OCI-LY3 (cell line): Measurements from ENCODE around the gene EPHA1.

Experiments used
- H2AFZ ChIP-seq: fragments of 200-600, 300-600 bp; shearing (Covaris generic); 2 replicates; pipeline ENCODE4 v1.6.0; 2014; ENCODE audit warnings: antibody characterized with exemption, low read depth, low read length
- H3K27ac ChIP-seq: fragments of 200-600, 300-600 bp; sonication (generic); 2 replicates; pipeline ENCODE4 v1.5.1; 2014; ENCODE audit warnings: mild to moderate bottlenecking, low read length, moderate library complexity, mixed read lengths
- H3K27me3 ChIP-seq: fragments of 200-600, 300-600 bp; sonication (generic); 2 replicates; pipeline ENCODE4 v1.6.1; 2014; ENCODE audit warnings: low read depth, low read length, mixed read lengths
- H3K36me3 ChIP-seq: fragments of 200-600, 300-600 bp; sonication (generic); replicated peaks from 2 replicates; pipeline ENCODE3; 2014; ENCODE audit warnings: low read depth, low read length, mixed read lengths
- H3K4me1 ChIP-seq: fragments of 300-600, 200-600 bp; sonication (generic); 2 replicates; pipeline ENCODE4 v1.6.1; 2014; ENCODE audit warnings: low read length, mixed read lengths
- H3K4me2 ChIP-seq: fragments of 200-600, 300-600 bp; sonication (generic); 2 replicates; pipeline ENCODE4 v1.6.1; 2014; ENCODE audit warnings: low read length, mixed read lengths
- H3K4me3 ChIP-seq: fragments of 300-600, 200-600 bp; sonication (generic); 2 replicates; pipeline ENCODE4 v1.5.1; 2014; ENCODE audit warnings: antibody characterized with exemption, mild to moderate bottlenecking, low read length, moderate library complexity
- H3K79me2 ChIP-seq: fragments of 300-600, 200-600 bp; shearing (Covaris generic); 2 replicates; pipeline ENCODE4 v1.6.1; 2014; ENCODE audit warnings: mild to moderate bottlenecking, low read length, mixed read lengths
- H3K9ac ChIP-seq: fragments of 300-600, 200-600 bp; shearing (Covaris generic); 2 replicates; pipeline ENCODE4 v1.6.0; 2014; ENCODE audit warnings: mild to moderate bottlenecking, low read length, moderate library complexity
- H3K9me3 ChIP-seq: fragments of 200-600, 300-600 bp; shearing (Covaris generic); 2 replicates; pipeline ENCODE4 v1.6.1; 2014; ENCODE audit warnings: low read length, mixed read lengths; ENCODE audit not compliant: insufficient read depth
- H4K20me1 ChIP-seq: fragments of 200-600, 300-600 bp; sonication (generic); 2 replicates; pipeline ENCODE4 v1.6.1; 2016; ENCODE audit warnings: low read length, mixed read lengths; ENCODE audit not compliant: insufficient read depth
- CTCF ChIP-seq: fragments of 200-600, 300-600 bp; sonication (generic); IDR thresholded peaks from 2 replicates; pipeline ENCODE4 v1.5.1; 2014; ENCODE audit warnings: antibody characterized with exemption, low read length, low read depth
- EZH2phosphoT487 ChIP-seq: fragments of 200-600 bp; shearing (Covaris generic); IDR thresholded peaks from 2 replicates; pipeline ENCODE4 v1.6.1; 2018; ENCODE audit warnings: antibody characterized with exemption, mixed run types, low read depth

EPHA1 gene

GRCh38 chr7:143408686-143409561 lies at the start of gene EPHA1:
Gene EPHA1 (minus strand): TSS chr7:143408856. CDS start chr7:143408805, 51 bp downstream.
- peaks cover 27% of the 10 kb centered on the region for H3K4me1 ChIP-seq
- no peak within 1 kb of the TSS for H3K9ac ChIP-seq
- H3K27me3 ChIP-seq, result peaks cover 53% of the 10 kb centered on the region
- H2AFZ ChIP-seq, result no peak within 1 kb of the TSS
- no peaks in the 10 kb centered on the region for H4K20me1 ChIP-seq
- TF ChIP-seq CTCF (peak; percentile 11; the same call in 1 of the 2 replicates), EZH2phosphoT487 (no peak)
- no peaks in the 10 kb centered on the region for H3K79me2 ChIP-seq
- H3K36me3 ChIP-seq, result no peaks in the 10 kb centered on the region
- H3K4me3 ChIP-seq, result no peak within 1 kb of the TSS
- H3K4me2 ChIP-seq, result peak within 1 kb of the TSS; percentile 24; the same call in 1 of the 2 replicates
- H3K27ac ChIP-seq, result no peak within 1 kb of the TSS
- H3K9me3 ChIP-seq, result no peaks in the 10 kb centered on the region

DNA sequence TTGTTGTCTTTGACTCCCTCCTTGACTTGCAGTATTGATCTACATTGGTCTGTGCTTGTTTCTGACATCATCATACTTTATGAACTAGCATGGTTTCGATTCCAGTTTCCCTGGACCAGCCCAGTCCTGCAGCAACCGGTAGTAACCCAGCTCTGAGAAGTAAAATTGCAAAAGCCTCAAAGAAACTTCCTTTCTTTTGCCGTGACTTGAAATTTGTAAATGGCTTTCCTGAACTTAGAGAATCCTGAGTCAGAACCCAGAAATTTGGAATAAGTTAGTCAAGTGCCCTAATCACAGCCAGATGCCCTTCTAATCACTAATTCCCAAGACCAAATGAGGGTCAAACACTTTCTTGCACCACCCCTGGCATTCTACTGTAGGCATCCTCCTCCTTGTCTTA lies 49.6 kb upstream of the EPHA1 start:
- Histone ChIP-seq H3K4me2 (no peak overlapping the region), H4K20me1 (no peaks in the 10 kb centered on the region), H3K9ac (no peak overlapping the region), H3K27ac (no peak overlapping the region), H3K27me3 (peaks cover 24% of the 10 kb centered on the region), H3K4me1 (no peaks in the 10 kb centered on the region), H3K79me2 (no peaks in the 10 kb centered on the region), H2AFZ (no peak overlapping the region; the same call in 1 of the 2 replicates), H3K4me3 (no peak overlapping the region), H3K36me3 (no peaks in the 10 kb centered on the region), H3K9me3 (peaks cover 6% of the 10 kb centered on the region; the same call in 1 of the 2 replicates)
- no peak for TF ChIP-seq CTCF
- no peak for TF ChIP-seq EZH2phosphoT487

DNA sequence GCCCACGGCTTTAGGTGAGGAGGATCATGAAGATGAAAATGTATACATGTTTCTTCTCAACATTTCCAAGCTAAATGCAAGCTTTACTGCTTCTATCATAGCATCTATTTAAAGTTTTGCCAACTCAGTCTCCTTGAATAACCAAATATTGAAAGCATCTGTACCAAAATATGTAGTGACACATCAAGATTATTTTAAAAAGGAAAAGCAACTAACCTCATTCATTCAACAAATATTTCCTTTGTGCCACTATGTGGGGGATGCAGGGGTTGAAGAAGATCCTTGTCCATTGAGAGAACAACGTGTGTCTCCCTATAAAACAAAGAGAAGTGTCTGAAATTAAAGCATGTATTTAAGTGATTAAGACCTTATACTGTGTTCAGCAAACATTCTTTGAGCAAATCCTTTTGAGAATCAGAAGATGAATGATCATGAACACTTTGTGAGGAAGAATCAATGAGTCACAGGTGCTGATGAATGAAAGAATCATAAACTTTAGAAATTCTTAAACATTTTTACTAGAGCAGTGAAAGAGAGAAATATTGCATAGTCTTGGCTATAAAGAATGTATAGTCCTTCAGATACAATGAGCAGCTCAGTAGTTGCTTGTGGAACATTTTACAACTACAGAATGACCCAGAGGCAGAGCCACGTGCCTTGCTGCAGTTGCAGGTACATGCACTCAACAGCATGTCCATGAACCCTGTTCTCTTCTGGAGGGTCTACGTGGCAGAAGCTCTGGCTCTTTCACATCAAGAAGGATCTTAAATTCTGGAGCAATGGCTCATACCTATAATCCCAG lies 48.5 kb upstream of the EPHA1 start:
- H3K9ac ChIP-seq, result no peak overlapping the region
- TF ChIP-seq EZH2phosphoT487, result no peak
- TF ChIP-seq CTCF, result no peak
- no peaks in the 10 kb centered on the region for H3K36me3 ChIP-seq
- H2AFZ ChIP-seq, result no peak overlapping the region
- peaks cover 4% of the 10 kb centered on the region; the same call in 1 of the 2 replicates for H3K9me3 ChIP-seq
- no peaks in the 10 kb centered on the region for H4K20me1 ChIP-seq
- H3K27me3 ChIP-seq, result peaks cover 32% of the 10 kb centered on the region
- H3K4me1 ChIP-seq, result no peaks in the 10 kb centered on the region
- no peak overlapping the region for H3K4me2 ChIP-seq
- H3K79me2 ChIP-seq, result no peaks in the 10 kb centered on the region
- H3K4me3 ChIP-seq, result no peak overlapping the region
- no peak overlapping the region for H3K27ac ChIP-seq

- H3K27ac ChIP-seq, result no peak overlapping the region
- peaks cover 44% of the 10 kb centered on the region for H3K27me3 ChIP-seq
- no peaks in the 10 kb centered on the region for H3K79me2 ChIP-seq
- H3K36me3 ChIP-seq, result no peaks in the 10 kb centered on the region
- no peak overlapping the region for H2AFZ ChIP-seq
- no peaks in the 10 kb centered on the region for H3K9me3 ChIP-seq
- TF ChIP-seq CTCF (no peak), EZH2phosphoT487 (no peak)
- H3K4me3 ChIP-seq, result no peak overlapping the region
- H3K4me1 ChIP-seq, result no peaks in the 10 kb centered on the region
- no peaks in the 10 kb centered on the region for H4K20me1 ChIP-seq
- no peak overlapping the region for H3K9ac ChIP-seq
- no peak overlapping the region for H3K4me2 ChIP-seq
Measured at GRCh38 chr7:143455942-143456341, 47.3 kb upstream of the EPHA1 start.
